ENCODE measurements around the gene DOCK1. TPM values are rescaled to one million over a fixed set of nuclear protein-coding genes. Genes with fewer than 3 reads are reported as not detected.

Gene DOCK1
- polyA plus RNA-seq, 1 of the 3 experiments (the other 2 are of a cell fraction) = 15.5 TPM

GRCh38 chr10:127313996-127314700 lies 408.9 kb downstream of the DOCK1 start:
- Histone ChIP-seq H4K20me1 (ENCODE audit: insufficient read depth) (no peaks in the 10 kb centered on the region), H3K9ac (no peak overlapping the region), H3K4me2 (no peak overlapping the region), H3K27me3 (ENCODE audit: insufficient read depth) (no peaks in the 10 kb centered on the region), H3K9me2 (no peaks in the 10 kb centered on the region), H3K4me1 (ENCODE audit: control insufficient read depth in 1 of 2, insufficient read depth in 2 of 2, low read depth in 1 of 2, low read length in 1 of 2) (no peaks in the 10 kb centered on the region; a peak in 1 of 4 replicates), H3F3A (replicated peaks; ENCODE audit: insufficient read depth) (no peaks in the 10 kb centered on the region), H3K79me2 (ENCODE audit: insufficient read depth) (no peaks in the 10 kb centered on the region), H3K9me3 (no peaks in the 10 kb centered on the region), H3K27ac (ENCODE audit: low read depth in 2 of 2, low read length in 1 of 2) (no peak overlapping the region), H3K36me3 (replicated peaks in 1 of 2; ENCODE audit: control insufficient read depth in 1 of 2, insufficient read depth in 2 of 2, low read length in 1 of 2) (no peaks in the 10 kb centered on the region), H2AFZ (ENCODE audit: low read depth) (no peak overlapping the region), H3K4me3 (ENCODE audit: low read depth in 2 of 2, low read length in 1 of 2) (no peak overlapping the region)
- no peak for DNase-seq
- ChIA-PET CTCF (no interaction called here), POLR2A (no interaction called here)
- TF ChIP-seq RFX5 (IDR thresholded peaks at IDR 0.05; ENCODE audit: low read length) (no peak), RCOR1 (IDR thresholded peaks at IDR 0.05; ENCODE audit: low read length) (no peak), PBX3 (IDR thresholded peaks at IDR 0.05) (no peak), MEF2A (IDR thresholded peaks at IDR 0.05; ENCODE audit: borderline replicate concordance, low read depth) (no peak), TEAD4 (IDR thresholded peaks at IDR 0.05; ENCODE audit: borderline replicate concordance, insufficient read depth) (no peak), EP300 (IDR thresholded peaks at IDR 0.05; ENCODE audit: borderline replicate concordance in 1 of 2, low read depth in 1 of 2, low read length in 1 of 2) (no peak), JUND (IDR thresholded peaks at IDR 0.05) (no peak), FOXJ3 (CRISPR knock-in tag; IDR thresholded peaks at IDR 0.05) (no peak), GATA2 (CRISPR knock-in tag; IDR thresholded peaks at IDR 0.05) (no peak), YY1 (IDR thresholded peaks at IDR 0.05; ENCODE audit: low read depth) (no peak), USF1 (IDR thresholded peaks at IDR 0.05; ENCODE audit: borderline replicate concordance, low read depth) (no peak), MAX (IDR thresholded peaks at IDR 0.05; ENCODE audit: low read depth) (no peak), TCF12 (IDR thresholded peaks at IDR 0.05) (no peak), TAF1 (IDR thresholded peaks at IDR 0.05; ENCODE audit: borderline replicate concordance, low read depth, low read length) (no peak), CHD2 (IDR thresholded peaks at IDR 0.05; ENCODE audit: low read length, partially characterized antibody) (no peak), GABPA (IDR thresholded peaks at IDR 0.05; ENCODE audit: low read depth) (no peak), MXI1 (IDR thresholded peaks at IDR 0.05; ENCODE audit: low read depth, low read length) (no peak), CTCF (IDR thresholded peaks at IDR 0.05) (no peak), ELF1 (IDR thresholded peaks at IDR 0.05) (no peak), SIN3A (IDR thresholded peaks at IDR 0.05; ENCODE audit: borderline replicate concordance, low read depth, low read length) (no peak)
- WGBS (ENCODE audit: low lambda C conversion rate) = 92% methylated on average over 5 of the region's 7 CpGs

Data from SK-N-SH (cell line).